NB4 (cell line): Measurements from ENCODE around the gene CBX5.

Source experiments
- CTCF ChIP-seq: IDR thresholded peaks from one replicate; pipeline ENCODE4 v1.5.1; 2012; ENCODE audit warnings: low read depth, low read length
- POLR2A ChIP-seq: IDR thresholded peaks from 2 replicates; pipeline ENCODE4 v1.6.1; 2011; ENCODE audit warnings: mild to moderate bottlenecking; ENCODE audit not compliant: insufficient read length; ENCODE audit errors: extremely low read depth

- no peak for TF ChIP-seq CTCF
- TF ChIP-seq POLR2A: no peak
Observed at GRCh38 chr12:54232790-54233189, 47.1 kb downstream of the CBX5 start.
